K562 (cell line): Measurements from ENCODE around the gene CCDC33. TPM values are rescaled to one million over a fixed set of nuclear protein-coding genes. Genes with fewer than 3 reads are reported as not detected.

Experiments used
- ATAC-seq: fragments of 200-7000 bp; cut with Tn5 transposase; 3 replicates; pipeline ENCODE4 v1.9.1; 2020; ENCODE audit warnings: moderate library complexity
- BruUV-seq: library from RNA; stranded (reverse); fragments of 400-500 nt; replicated peaks from 2 replicates; lab custom pipeline; 2021; lab: Mats Ljungman, UMichigan
- CTCF ChIA-PET: fragments of 300-600 bp; formaldehyde crosslinking; extraction: SDS; loops from one replicate; lab custom pipeline; 2021; ENCODE audit warnings: low intra/inter-chr PET ratio; lab: Yijun Ruan, JAX
- POLR2A ChIA-PET: fragments of 300-600, 350-650 bp; sonication (Branson Sonifier 250); formaldehyde crosslinking; extraction: SDS; loops from one replicate; lab custom pipeline; 2021; ENCODE audit warnings: antibody characterized with exemption, inconsistent platforms; lab: Yijun Ruan, JAX
- DNase-seq, 4 experiments: peaks; one replicate each; pipeline versions ENCODE4 v3.0.0 to v3.0.0-alpha.2; 2011 to 2018; ENCODE audit warnings: low spot score in 3 of 4, mixed read lengths in 3 of 4; ENCODE audit errors: extremely low read depth in 1 of 4
- FAIRE-seq: peaks from 2 replicates; lab custom pipeline; 2011; peaks lifted over from hg19 to GRCh38; lab: Jason Lieb, UNC
- H2AFZ ChIP-seq: 2 replicates; pipeline ENCODE4 v1.6.0; 2011; ENCODE audit warnings: low read depth, low read length, control low read depth, inconsistent platforms
- H3K27ac ChIP-seq: fragments of 200-600 bp; 3 replicates; pipeline ENCODE4 v1.8.0; 2011; ENCODE audit warnings: low read depth, mild to moderate bottlenecking, control low read depth, inconsistent platforms, low read length, moderate library complexity, mixed read lengths; ENCODE audit errors: extremely low read depth
- H3K27me3 ChIP-seq, 2 experiments: fragments of 300-600 bp in 1 of 2; 2 replicates in 1 of 2; 3 replicates in 1 of 2; pipeline versions ENCODE4 v1.6.0 to v1.8.0; 2011; ENCODE audit warnings: inconsistent platforms in 2 of 2, low read length in 2 of 2, mild to moderate bottlenecking in 1 of 2, mixed read lengths in 1 of 2, moderate library complexity in 1 of 2; ENCODE audit not compliant: control insufficient read depth in 2 of 2, insufficient read depth in 2 of 2
- H3K36me3 ChIP-seq: fragments of 300-600 bp; 3 replicates; pipeline ENCODE4 v1.8.0; 2011; ENCODE audit warnings: mild to moderate bottlenecking, low read length, inconsistent platforms; ENCODE audit not compliant: control insufficient read depth, insufficient read depth
- H3K4me1 ChIP-seq, 2 experiments: fragments of 200-600 bp in 1 of 2; replicated peaks in 1 of 2; 2 replicates in 1 of 2; 3 replicates in 1 of 2; pipeline versions ENCODE4 v1.5.1 to v1.8.0; 2011; ENCODE audit warnings: inconsistent platforms in 2 of 2, low read length in 2 of 2, mild to moderate bottlenecking in 1 of 2, mixed read lengths in 1 of 2, moderate library complexity in 1 of 2; ENCODE audit not compliant: control insufficient read depth in 2 of 2, insufficient read depth in 2 of 2
- H3K4me2 ChIP-seq: 2 replicates; pipeline ENCODE4 v1.6.1; 2011; ENCODE audit warnings: low read length, control low read depth, inconsistent platforms, mixed read lengths; ENCODE audit not compliant: insufficient read depth
- H3K4me3 ChIP-seq: fragments of 200-600 bp; sonication (generic), shearing (Covaris generic); 2 replicates; pipeline ENCODE4 v1.5.1; 2016; ENCODE audit warnings: control low read depth, inconsistent platforms
- H3K79me2 ChIP-seq: fragments of 200-600 bp; 3 replicates; pipeline ENCODE4 v1.8.0; 2011; ENCODE audit warnings: low read length, inconsistent platforms; ENCODE audit not compliant: control insufficient read depth, insufficient read depth
- H3K9ac ChIP-seq, 2 experiments: 2 replicates each; pipeline versions ENCODE4 v1.6.0 to v1.6.1; 2011; ENCODE audit warnings: low read depth in 2 of 2, low read length in 2 of 2, control low read depth in 1 of 2, inconsistent platforms in 1 of 2, mild to moderate bottlenecking in 1 of 2, mixed read lengths in 1 of 2; ENCODE audit not compliant: insufficient read depth in 1 of 2
- H3K9me1 ChIP-seq: one replicate; pipeline ENCODE4 v1.6.0; 2011; ENCODE audit warnings: inconsistent platforms, mild to moderate bottlenecking, low read length, moderate library complexity; ENCODE audit not compliant: control insufficient read depth, insufficient read depth
- H3K9me3 ChIP-seq: replicated peaks from 2 replicates; pipeline ENCODE4 v1.5.1; 2011; ENCODE audit warnings: low read depth, low read length, inconsistent platforms; ENCODE audit not compliant: control insufficient read depth, insufficient read depth
- H4K20me1 ChIP-seq: replicated peaks from 2 replicates; pipeline ENCODE4 v1.6.1; 2011; ENCODE audit warnings: low read length, inconsistent platforms, mixed read lengths; ENCODE audit not compliant: control insufficient read depth, insufficient read depth
- C11orf30 ChIP-seq: fragments of 450-650 bp; IDR thresholded peaks from 2 replicates; pipeline ENCODE4 v1.6.1; 2016; ENCODE audit warnings: low read depth, mild to moderate bottlenecking
- CC2D1A ChIP-seq: fragments of 450-650 bp; IDR thresholded peaks from 2 replicates; pipeline ENCODE4 v1.6.1; 2017; ENCODE audit warnings: mild to moderate bottlenecking
- CREM ChIP-seq: IDR thresholded peaks from 2 replicates; pipeline ENCODE4 v1.6.1; 2014; ENCODE audit warnings: antibody characterized with exemption, low read depth
- GTF2F1 ChIP-seq: IDR thresholded peaks from 2 replicates; pipeline ENCODE4 v1.6.1; 2011; ENCODE audit warnings: low read depth, low read length, improper control_type of control experiment
- MBD2 ChIP-seq: sonication (generic); IDR thresholded peaks from 2 replicates; pipeline ENCODE4 v1.6.1; 2016; ENCODE audit warnings: low read depth, borderline replicate concordance
- NR1H2 ChIP-seq: sonication (generic); formaldehyde crosslinking; IDR thresholded peaks from 2 replicates; pipeline ENCODE4 v1.4.0; 2020; ENCODE audit warnings: mild to moderate bottlenecking, missing genetic modification reagents
- ZNF589 ChIP-seq: fragments of 200-800 bp; sonication (Bioruptor generic); IDR thresholded peaks from 2 replicates; pipeline ENCODE4 v1.6.1; 2016; ENCODE audit warnings: low read depth, missing genetic modification characterization, missing compliant biosample characterization
- WGBS: fragments of 100-300 bp; shearing (Covaris generic); methylation state at CpG from one replicate; pipeline ENCODE4 v1.1.6; 2016; ENCODE audit warnings: low coverage, mixed read lengths; ENCODE audit not compliant: insufficient coverage; ENCODE audit errors: missing lambda C conversion rate; 5-methylcytosine and 5-hydroxymethylcytosine counted together
- in situ Hi-C: fragments of 300-500 bp; cut with MboI; formaldehyde crosslinking; loops from 4 replicates; pipeline ENCODE4 v1.15.0; 2018; ENCODE audit warnings: inconsistent platforms, mixed read lengths
- intact Hi-C: fragments of 100-400 bp; cut with micrococcal nuclease; formaldehyde crosslinking; loops from 2 replicates; pipeline ENCODE4 v1.14.2; 2022
- polyA plus RNA-seq, 8 experiments: library from polyadenylated mRNA; depleted of rRNA in 4 of 8; stranded (reverse) in 5 of 8; unstranded in 3 of 8; fragments of >200 nt; fragmentation: Nextera tagmentation in 2 of 8; fragmentation: Illumina TruSeq in 1 of 8; extraction: Ambion mirVana in 2 of 8; extraction: Trizol in 1 of 8; gene quantifications; 2 replicates each; pipeline versions ENCODE4 v1.2.1 to v1.2.3, GENCODE V29; 2011 to 2014; ENCODE audit warnings: inconsistent platforms in 1 of 8, missing spikeins in 1 of 8
- total RNA-seq, 7 experiments: library from RNA; depleted of rRNA in 6 of 7; stranded (reverse); fragments of >200 nt in 6 of 7; fragmentation: Illumina TruSeq in 2 of 7; extraction: Trizol in 2 of 7; gene quantifications; 2 replicates each; pipeline versions ENCODE4 v1.2.1 to v1.2.3, GENCODE V29; 2011 to 2021; ENCODE audit warnings: low replicate concordance in 1 of 7

Gene CCDC33
- total and polyA plus RNA-seq, 9 of the 15 experiments (the other 6 are each of a cell fraction or from before 2014, with no cell fraction given) = 0.08 to 1.1 (median 0.15) TPM; not detected in 4

GRCh38 chr15:74333093-74333492 lies 97.0 kb downstream of the CCDC33 start:
- in situ Hi-C loops = loop anchor here (25.0 kb wide), 1 partner anchor 954 kb away; the partner anchor contains the start of gene GOLGA6D
- Histone ChIP-seq H3K27me3 (peaks cover 13 to 76% of the 10 kb centered on the region in 2 experiments; a peak in 4 of 5 replicates), H3K79me2 (no peaks in the 10 kb centered on the region), H4K20me1 (peaks cover 8% of the 10 kb centered on the region), H3K9ac (no peak overlapping the region), H2AFZ (no peak overlapping the region), H3K4me3 (no peak overlapping the region), H3K27ac (no peak overlapping the region), H3K4me2 (no peak overlapping the region), H3K36me3 (no peaks in the 10 kb centered on the region), H3K4me1 (peaks cover 0 to 3% of the 10 kb centered on the region in 2 experiments; a peak in 1 of 5 replicates), H3K9me3 (no peaks in the 10 kb centered on the region), H3K9me1 (peaks cover 6% of the 10 kb centered on the region)
- ChIA-PET CTCF (no interaction called here), POLR2A (interaction anchor here (0.6 to 1.1 kb wide), 3 partner anchors 8 to 311 kb away, joined by 3 read pairs; no protein-coding TSS in a partner anchor)
- 3% methylated on average over 5 of the region's 5 CpGs for WGBS
- DNase-seq = no peak
- TF ChIP-seq CREM (no peak), ZNF589 (CRISPR knock-in tag) (no peak), MBD2 (no peak), GTF2F1 (no peak), C11orf30 (no peak), CC2D1A (no peak), NR1H2 (CRISPR knock-in tag) (no peak)
- intact Hi-C loops = no loop called here
- no peak for FAIRE-seq
- no TSS peak for BruUV-seq
- ATAC-seq = no peak
